Stimulated activated CD8-positive, alpha-beta memory T cell treated with anti-CD3 and anti-CD28 coated beads, Interleukin-2, amount 100 ng/mL, for 48 hours (primary cell): ENCODE data around the gene RHBDF1.
A peak's percentile ranks its signal among the peaks of the same experiment; 100 is the strongest.

Experiments
- DNase-seq, 2 donors: peaks; one replicate each; pipeline ENCODE4 v3.0.0-alpha.2; 2020; ENCODE audit warnings: low read depth in 2 of 2

The RHBDF1 gene

DNA sequence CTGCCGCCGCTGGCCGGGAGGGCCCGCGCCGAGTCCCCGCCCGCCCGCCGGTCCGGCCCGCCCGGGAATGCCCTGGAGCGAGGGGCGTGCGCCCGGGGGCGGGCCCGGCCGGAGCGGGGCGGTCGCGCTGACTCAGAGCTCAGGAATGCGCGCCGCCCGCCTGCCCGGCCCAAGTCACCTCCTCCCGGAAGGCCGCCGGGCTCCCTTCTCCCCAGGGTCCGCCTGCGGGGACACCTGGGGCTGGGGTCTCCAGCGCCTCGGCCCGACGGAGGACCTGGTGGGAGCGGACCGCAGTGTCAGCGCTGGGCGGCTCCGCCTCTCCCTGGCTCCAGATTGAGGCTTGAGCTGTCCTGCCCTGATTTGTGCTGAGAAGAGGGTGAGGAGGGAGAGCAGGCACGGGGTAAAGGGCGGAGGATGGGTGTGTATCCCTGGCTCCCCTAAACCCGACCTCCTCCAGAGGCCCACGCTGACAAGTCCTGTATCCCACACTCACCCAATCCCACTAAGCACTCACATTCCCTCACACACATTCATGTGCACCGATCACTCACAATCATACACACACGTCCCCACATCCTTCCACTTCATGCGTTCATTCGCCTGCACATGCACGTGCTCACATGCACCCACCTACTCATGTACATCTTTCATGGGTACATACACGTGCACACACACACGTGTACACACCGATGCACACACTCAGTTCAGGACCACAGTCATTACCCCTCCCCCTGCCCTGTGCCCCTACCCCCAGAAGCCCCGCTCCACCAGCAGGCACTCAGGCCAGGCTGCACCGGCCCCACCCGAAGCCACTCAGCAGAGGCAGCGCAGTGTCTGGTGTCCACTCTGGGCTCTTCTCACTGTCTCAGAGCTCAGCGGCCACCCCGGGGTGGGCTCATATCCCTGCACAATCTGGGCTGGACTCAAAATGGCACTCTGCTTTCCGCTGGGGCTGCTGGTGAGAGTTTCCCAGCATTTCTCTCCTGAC is at the start of gene RHBDF1:
Gene RHBDF1 (minus strand): TSS at position 71 of the 988 bp plus-strand sequence. CDS start 7,616 bp downstream, outside the sequence.
- DNase-seq = peak in 1 of 2 donors; percentile 18

DNA sequence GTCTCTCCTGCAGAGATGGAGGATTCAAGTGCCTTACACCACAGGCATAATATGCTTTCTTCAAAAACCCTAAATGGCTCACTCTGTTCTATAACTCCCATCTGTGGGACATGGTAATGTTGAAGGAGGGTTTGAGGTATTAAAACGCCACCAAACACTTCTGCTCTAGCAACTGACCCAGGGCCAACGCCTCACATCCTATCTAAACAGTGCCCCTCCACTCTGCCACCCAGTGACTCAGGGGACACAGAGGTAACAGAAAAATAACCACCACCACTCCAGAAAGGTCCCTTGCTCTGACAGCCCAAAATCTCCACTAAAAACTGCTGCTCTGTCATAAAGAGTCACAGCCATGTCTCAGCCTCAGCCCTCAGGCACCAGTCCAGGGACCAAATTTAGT is 48.3 kb upstream of the RHBDF1 start:
- no peak for DNase-seq

DNA sequence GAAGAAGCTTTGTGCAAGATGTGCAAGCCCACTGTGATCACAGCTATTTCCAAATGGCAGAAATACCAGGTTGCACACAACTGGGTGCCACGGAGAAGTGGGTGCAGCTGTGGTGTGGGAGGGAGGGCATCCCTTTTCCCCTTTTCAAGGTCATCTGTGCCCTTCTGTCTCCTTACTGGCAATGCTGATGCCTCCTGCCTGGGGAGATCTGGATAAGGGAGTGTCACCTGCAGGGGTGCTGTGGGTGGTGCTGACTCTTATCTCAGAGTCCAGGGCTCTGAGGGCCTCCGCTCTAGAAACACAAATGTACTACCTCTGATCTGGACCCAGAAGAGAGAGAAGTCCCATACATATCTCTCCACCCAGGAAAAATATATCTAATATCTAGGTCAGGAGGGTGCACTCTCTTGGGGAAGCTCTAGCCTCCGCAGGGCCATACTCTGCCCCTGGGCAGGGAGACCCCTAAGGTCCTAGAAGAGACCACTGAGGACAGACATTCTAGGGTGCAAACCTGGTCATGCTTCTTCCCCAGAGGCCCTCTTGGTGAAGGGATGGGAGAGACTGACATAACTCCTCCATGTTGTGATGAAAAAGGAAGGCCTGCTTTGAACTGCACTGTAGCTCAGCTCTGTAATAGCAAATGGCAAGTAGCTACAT is 47.5 kb upstream of the RHBDF1 start:
- DNase-seq = no peak

DNA sequence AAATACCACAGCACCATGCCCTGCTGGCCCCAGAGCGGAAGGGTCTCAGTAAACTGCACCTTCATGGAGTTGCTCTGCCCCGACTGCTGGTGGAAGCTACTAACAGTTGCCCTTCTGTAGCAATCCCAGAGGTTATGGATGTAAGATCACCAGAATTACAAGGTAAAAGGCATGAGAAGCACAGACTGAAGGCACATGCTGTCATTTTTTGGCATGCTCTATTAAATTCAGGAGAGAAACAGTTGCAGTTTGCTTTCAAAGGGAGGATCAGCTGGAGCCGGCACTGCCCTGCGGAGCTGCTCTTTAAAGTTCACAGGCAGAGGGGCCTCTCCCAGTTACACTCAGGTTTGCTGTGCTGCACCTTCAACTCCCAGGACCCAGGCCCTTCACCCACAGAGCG is 46.9 kb upstream of the RHBDF1 start:
- no peak for DNase-seq

- DNase-seq = no peak
Measured at GRCh38 chr16:118857-119256, 46.4 kb upstream of the RHBDF1 start.

- peak; percentile 35 to 48 for DNase-seq
Measured at GRCh38 chr16:117379-118365, 45.2 kb upstream of the RHBDF1 start.

DNA sequence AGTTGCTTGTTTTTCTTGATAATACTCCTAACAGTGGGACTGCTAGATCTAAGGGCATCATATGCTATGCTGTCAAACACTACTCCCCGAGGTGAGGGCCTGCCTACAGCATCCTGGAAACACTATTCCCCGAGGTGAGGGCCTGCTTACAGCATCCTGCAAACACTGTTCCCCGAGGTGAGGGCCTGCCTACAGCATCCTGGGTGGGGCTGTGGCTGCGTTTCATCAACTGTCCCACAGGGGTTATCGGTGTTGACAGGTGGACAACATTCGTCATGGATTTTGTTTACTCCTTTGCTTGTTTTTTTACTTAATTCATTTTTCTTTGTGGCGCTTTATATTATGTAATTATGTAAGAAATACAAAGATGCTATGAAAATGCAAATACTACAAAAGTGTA is 43.6 kb upstream of the RHBDF1 start:
- DNase-seq = no peak

- DNase-seq = no peak
Measured at GRCh38 chr16:114327-114726, 41.9 kb upstream of the RHBDF1 start.

DNA sequence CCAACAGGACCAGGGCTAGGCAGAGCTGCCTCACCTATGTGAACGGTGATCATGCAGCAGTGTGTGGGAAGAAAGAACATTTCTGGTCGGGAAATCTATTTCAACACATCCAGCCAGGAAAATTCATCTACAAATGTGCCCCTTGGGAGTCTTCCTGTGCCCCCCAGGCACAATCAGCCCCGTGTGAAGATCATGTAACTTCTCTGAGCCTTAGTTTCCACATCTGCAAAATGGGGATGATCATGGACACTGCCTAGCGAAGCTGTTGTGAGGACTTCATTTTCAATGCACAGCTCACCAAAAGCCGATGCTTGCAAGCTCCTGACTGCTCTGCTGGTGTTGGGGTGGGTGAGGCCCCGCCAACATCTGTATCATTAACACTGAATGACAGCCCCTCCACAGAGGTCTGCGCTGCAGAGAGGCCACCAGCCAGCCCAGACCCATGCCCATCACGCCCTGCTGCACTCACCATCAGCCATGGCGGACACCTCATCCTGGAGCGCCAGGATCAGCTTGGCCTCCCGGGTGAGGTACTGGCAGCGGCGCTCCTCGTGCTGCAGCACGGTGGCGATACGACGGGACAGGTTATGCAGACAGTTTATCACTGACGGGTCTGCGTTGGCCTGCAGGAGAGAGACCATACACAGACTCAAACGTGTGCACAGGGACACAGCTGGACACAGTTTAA is 39.9 kb upstream of the RHBDF1 start:
- no peak for DNase-seq

DNA sequence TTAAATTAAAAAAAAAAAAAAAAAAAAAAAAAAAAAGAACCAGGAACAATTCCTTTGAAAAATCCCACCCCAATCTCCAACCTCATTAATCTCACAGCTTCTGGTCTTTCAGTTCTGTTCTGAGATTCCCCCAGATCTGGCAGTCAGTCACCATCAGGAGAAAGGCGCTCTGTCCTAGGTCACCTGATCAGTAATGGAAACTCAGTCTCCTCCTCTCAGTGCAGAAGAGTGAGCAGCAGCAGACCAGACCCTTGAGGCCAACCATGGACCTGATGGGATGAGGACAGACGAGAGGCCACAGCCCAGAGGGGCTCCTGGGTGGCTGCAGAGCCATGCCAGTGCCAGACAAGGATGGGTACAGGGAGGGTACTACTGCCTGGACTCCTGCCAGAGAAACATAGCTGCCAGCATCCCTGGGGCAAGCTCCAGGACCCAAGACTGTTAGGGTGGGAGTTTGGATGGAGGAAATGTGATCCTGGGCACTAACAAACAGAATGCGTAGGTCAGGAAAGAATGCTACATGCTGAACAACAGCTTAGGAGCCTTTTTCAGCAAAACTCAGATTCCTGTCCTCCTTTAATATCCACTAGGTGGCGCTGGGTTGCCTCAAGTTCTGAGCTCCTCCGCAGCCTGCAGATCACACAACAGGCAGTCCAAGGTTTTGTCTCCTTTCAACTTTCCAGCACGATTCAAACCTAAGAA is 34.3 kb upstream of the RHBDF1 start:
- no peak for DNase-seq

GRCh38 chr16:105521-105920 is 33.1 kb upstream of the RHBDF1 start:
- DNase-seq = no peak

GRCh38 chr16:104928-105327 is 32.5 kb upstream of the RHBDF1 start:
- DNase-seq = no peak

DNA sequence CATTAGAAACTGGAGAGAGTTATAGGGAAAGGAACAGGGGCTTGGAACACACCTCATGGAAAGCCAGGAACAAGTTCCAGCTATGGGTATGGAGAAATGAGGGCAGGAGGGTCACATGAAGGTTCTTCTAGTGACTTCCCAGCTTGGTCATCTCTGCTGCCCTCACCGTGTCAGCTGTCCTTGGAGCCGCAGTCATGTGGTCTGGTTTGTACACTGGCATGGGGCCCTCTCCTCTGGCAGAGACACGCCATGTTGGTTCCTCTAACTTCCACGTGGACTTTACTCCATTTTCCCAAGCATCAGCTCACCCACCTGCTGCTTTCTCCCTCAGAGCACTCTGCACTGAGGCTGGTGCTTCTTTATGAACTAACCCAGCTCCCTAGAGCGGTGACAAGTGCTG is 31.9 kb upstream of the RHBDF1 start:
- no peak for DNase-seq

DNA sequence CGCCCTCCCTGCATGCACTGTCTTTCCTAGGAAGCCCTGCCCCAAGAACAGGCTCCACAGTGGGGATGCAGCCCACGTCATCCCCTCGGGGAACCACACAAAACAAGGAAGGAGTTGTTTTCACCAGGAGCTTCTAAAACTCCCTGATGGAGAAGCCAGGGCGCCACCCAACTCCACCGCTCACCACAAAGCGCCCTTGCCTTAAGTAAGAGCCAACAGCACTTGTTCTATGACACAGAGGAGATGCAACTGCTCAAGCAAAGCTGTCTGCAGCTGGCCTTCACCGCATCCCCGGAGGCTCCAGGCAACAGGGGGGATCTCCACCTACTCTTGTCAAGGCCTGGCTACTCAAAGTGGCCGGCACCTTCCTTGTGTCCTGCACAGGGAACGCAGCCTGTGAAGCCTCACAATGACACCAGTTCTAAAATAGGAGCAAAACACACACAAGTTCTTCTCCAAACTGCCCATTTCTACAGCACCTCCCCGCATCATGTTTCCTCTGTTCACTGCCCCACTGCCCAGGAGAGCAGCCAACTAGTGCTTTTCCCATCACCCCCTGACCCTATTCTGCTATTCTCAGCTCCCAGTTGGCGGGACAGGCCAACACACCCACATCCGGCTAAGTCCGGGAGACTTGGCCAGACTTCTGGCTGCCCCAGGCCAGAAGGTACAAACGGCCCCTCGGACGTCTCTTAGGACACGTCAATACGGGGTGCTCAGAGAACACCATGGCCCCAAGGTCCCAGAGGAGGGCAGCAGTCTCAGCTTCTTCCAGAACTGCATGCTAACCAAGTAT is 29.8 kb upstream of the RHBDF1 start:
- DNase-seq = no peak

DNA sequence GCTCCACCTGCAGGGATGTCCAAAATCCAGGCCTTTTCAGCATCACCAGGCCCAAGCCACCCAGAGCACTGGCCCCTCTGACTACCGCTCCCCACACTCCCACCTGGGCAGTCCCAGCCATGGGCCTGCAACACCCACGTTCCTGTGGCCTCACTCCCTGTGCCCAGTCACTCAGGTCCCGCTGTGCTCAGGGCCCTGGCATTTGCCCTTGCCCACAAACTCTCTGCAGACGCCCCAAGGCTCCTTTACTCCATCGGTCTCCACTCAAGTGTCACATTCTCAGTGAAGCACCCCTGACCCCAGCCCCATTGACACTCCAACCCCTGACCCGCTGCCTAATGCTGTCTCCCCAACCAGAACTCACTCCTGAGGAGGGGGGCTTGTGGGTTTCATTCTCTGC is 29.2 kb upstream of the RHBDF1 start:
- DNase-seq = no peak

- DNase-seq = no peak
Measured at GRCh38 chr16:100989-101388, 28.6 kb upstream of the RHBDF1 start.

DNA sequence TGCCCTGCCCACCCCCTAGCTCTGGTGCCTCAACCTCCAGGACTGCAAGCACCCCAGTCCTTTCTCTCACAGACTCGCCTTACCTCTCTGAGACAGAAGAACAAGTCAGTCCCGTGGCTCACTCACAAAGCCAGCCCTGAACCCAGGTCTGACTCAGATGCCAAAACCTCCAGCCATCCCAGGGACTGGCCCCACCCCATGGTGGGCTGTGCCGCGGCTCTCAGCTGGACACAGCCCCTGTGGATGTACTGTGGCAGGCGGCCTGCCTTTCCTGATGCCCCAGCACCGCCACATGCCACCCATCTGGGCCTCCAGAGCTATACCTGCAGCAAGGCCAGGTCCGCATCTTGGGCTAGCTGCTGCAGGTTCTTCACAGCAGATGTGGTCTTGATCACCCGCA is 25.4 kb upstream of the RHBDF1 start:
- DNase-seq = no peak

DNA sequence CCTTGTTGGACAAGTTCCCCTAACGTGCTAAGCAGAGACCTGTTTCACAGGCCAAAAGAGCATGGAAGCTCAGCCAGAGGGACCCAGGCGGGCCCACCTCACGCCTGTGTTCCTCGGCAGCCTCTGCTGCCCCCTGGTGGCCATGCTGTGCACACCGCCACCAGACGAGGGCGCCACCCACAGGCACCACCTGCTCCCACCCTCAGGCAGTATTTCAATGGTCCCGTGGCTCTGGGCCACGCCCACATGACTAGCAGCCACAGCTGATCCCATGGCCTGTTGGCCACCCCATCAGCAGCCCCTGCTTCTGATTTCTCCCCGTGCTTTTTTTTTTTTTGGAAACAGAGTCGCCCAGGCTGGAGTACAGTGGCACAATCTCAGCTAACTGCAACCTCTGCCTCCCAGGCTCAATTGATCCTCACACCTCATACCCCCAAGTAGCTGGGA is 24.5 kb upstream of the RHBDF1 start:
- DNase-seq = peak; percentile 83 to 84

GRCh38 chr16:94918-95265 is 22.5 kb upstream of the RHBDF1 start:
- DNase-seq = no peak
